Measurements from ENCODE around the gene CDKN1B. TPM values are rescaled to one million over a fixed set of nuclear protein-coding genes. Genes with fewer than 3 reads are reported as not detected.

CDKN1B gene
- polyA plus RNA-seq, 3 donors from 2014 or later: 4.4 to 17.6 (median 17.4) TPM

DNA sequence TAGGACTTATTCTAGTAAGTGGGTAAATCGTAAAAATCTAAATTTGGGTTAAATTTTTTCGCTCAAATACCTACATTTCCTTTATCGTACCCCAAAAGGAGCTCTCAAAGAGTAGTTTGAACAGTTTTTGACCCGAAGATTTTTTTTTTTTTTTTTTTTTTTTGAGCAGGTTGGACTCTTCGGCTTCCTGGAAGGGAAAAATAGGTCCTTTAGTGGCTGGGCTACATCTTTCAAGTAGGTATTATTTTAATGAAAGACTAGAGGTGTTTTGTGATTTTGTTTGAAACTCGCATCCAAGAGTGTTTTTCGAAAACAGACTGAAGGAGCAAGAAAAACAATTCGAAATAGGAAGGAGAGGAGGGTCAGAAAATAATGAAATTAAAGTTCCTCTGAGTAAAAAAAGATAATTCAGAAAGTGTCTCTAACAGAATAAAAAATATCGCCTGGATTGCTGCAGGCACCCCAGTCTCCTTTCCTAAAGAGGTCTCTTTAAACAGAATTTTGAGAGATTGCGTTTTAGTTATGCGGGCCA is 6.0 kb downstream of the CDKN1B start:
- peaks cover 58 to 79% of the 10 kb centered on the region in 2 donors for H3K4me1 Mint-ChIP-seq
- H3K27ac Mint-ChIP-seq: peak overlapping the region; percentile 87 to 99 (median 96)
- peaks cover 26 to 39% (median 36%) of the 10 kb centered on the region in 3 donors for H3K27me3 Mint-ChIP-seq (ENCODE audit: low read depth in 3 of 3)
- no peak for DNase-seq
- H3K36me3 Mint-ChIP-seq: peaks cover 19 to 31% (median 26%) of the 10 kb centered on the region in 3 donors
- peak overlapping the region; percentile 92 to 98 (median 96) for H3K4me3 Mint-ChIP-seq
- peaks cover 0 to 2% (median 0%) of the 10 kb centered on the region in 6 donors for H3K9me3 Mint-ChIP-seq

GRCh38 chr12:12723681-12724420 is 6.7 kb downstream of the CDKN1B start:
- peak; percentile 44 to 53 (median 51) for DNase-seq
- Mint-ChIP-seq H3K36me3 (peaks cover 17 to 27% (median 23%) of the 10 kb centered on the region in 3 donors), H3K4me3 (peak overlapping the region; percentile 92 to 98 (median 96)), H3K9me3 (peaks cover 0 to 2% (median 0%) of the 10 kb centered on the region in 6 donors), H3K27me3 (ENCODE audit: low read depth in 3 of 3) (peaks cover 24 to 36% (median 33%) of the 10 kb centered on the region in 3 donors), H3K4me1 (peaks cover 59 to 81% of the 10 kb centered on the region in 2 donors), H3K27ac (peak overlapping the region; percentile 87 to 99 (median 96))

DNA sequence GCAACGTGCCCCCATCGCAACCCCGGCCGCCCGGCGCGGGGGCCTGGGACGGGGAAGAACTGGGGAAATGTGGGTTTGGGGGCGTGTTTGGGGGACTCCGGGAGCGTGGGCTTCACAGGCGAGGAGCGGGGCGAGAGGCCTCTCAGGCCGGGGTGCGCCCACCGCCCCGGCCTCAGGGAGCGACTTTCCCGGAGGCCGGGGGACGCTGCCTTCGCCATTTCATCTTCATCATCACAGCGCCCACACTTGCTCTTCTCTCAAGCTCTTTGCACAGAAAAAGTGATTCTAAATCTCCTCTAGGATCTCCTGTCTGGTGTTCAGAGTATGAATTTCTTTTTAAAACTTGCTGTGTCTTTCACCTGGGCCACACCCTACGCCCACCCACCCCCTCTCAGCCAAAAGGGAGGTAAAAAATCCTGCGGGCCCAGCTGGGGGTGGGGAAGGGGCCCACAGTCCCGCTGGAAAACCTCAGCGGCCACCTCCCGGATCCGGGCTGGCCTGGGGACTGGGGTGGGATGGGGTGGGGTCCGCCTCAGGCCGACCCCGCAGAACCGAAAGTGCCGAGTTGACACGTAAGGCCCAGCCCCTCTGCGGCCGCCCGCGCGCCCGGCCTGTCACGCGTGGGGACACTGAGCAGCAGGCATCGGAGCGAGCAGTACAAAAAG is 7.4 kb downstream of the CDKN1B start:
- H3K4me1 Mint-ChIP-seq: peaks cover 55 to 79% of the 10 kb centered on the region in 2 donors

DNA sequence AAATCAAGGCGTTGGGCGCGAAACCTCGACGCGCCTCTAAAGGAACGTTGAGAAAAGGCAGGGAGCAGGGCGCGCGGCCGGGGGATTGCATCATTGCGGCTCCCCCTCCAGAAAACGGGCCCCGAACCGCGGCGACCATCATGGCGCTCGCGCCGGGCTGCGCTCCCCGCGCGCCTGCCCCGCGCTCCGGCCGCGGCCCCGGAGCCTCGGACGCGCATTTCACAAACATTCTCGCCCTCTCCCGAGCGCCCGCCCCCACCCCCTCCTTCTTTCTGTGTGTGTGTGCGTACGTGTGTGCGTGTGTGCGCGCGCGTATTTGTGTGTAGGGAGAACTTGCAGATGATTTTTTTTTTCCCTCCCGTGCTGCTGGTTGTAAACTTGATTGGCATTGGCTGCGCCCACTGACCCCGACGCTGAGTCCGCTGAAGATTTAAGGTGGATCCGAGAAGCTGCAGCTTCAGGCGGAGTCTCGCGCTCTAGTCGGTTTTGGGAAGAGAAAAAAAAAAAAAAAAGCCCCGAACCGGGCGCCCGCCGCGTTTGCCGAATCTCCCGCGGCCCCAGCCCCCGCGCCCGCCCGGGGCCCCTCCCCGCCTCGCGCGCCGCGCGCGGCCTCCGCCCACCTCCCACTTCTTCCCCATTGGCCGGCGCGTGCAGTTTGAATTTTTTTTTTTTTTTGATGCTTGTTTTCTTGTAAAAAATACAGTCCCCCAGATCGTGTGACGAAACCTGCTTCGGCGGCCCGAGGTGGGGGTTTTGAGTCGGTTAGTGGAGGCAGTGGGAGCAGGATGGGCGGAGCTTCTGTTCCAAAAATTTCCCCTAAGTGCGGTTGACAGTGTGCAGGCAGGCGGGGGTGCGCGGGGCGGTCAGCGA is 8.2 kb downstream of the CDKN1B start:
- peak; percentile 95 for DNase-seq
- H3K4me1 Mint-ChIP-seq: peaks cover 56 to 79% of the 10 kb centered on the region in 2 donors
- H3K27me3 Mint-ChIP-seq (ENCODE audit: low read depth in 3 of 3): peaks cover 22 to 32% (median 31%) of the 10 kb centered on the region in 3 donors
- H3K9me3 Mint-ChIP-seq: peaks cover 0 to 2% (median 0%) of the 10 kb centered on the region in 6 donors
- H3K36me3 Mint-ChIP-seq: peaks cover 6 to 14% (median 13%) of the 10 kb centered on the region in 3 donors
- H3K27ac Mint-ChIP-seq: peak overlapping the region; percentile 95 to 99 (median 98)
- H3K4me3 Mint-ChIP-seq: peak overlapping the region; percentile 91 to 98 (median 95)

More for the DNA sequence above, 7.4 kb downstream of the CDKN1B start:
- peak overlapping the region; percentile 90 to 99 (median 93) for H3K27ac Mint-ChIP-seq
- DNase-seq: peak in 1 of 3 donors; percentile 31
- H3K9me3 Mint-ChIP-seq: peaks cover 0 to 2% (median 0%) of the 10 kb centered on the region in 6 donors
- peaks cover 22 to 32% (median 31%) of the 10 kb centered on the region in 3 donors for H3K27me3 Mint-ChIP-seq (ENCODE audit: low read depth in 3 of 3)
- peaks cover 12 to 20% (median 17%) of the 10 kb centered on the region in 3 donors for H3K36me3 Mint-ChIP-seq
- peak overlapping the region; percentile 91 to 98 (median 95) for H3K4me3 Mint-ChIP-seq

DNA sequence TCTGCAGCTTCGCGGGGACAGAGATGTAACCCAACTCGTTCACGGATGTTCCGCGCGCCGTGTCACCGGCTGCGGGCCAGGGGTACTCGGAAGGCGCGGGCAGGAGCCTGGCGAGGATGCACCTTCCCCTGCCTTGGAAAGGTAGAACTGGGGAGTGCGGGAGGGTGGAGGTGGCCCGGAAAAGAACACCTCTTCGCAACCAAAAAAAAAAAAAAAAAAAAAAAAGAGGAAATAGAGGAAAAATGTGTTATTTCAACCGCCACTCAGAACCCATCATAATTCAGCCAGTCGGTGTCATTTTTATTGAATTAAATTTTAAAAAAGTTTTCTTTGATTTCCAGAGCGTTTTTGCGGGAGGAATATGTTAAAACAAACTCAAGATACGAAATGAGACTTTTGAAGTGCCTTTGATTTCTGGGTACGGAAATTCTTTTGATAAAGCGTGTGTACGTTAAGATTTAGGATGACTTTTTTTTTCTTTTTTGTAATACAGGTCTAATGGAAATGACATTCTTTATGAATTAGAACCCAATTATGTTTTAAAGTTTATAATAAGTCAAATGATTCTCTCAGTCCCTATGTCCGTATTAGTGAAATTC is 8.9 kb downstream of the CDKN1B start:
- Mint-ChIP-seq H3K36me3 (peaks cover 6 to 8% (median 6%) of the 10 kb centered on the region in 3 donors), H3K4me1 (peaks cover 48 to 71% of the 10 kb centered on the region in 2 donors), H3K27ac (peak overlapping the region; percentile 92 to 99 (median 96)), H3K9me3 (peaks cover 0 to 2% (median 0%) of the 10 kb centered on the region in 6 donors), H3K4me3 (peak overlapping the region; percentile 91 to 98 (median 95)), H3K27me3 (ENCODE audit: low read depth in 3 of 3) (peaks cover 22 to 32% (median 31%) of the 10 kb centered on the region in 3 donors)
- no peak for DNase-seq

- Mint-ChIP-seq H3K4me1 (peaks cover 42 to 66% of the 10 kb centered on the region in 2 donors), H3K27me3 (ENCODE audit: low read depth in 3 of 3) (peaks cover 22 to 32% (median 31%) of the 10 kb centered on the region in 3 donors), H3K27ac (peak overlapping the region; percentile 92 to 99 (median 96))
These were observed 9.5 kb downstream of the CDKN1B start for GRCh38 chr12:12726555-12727093.

DNA sequence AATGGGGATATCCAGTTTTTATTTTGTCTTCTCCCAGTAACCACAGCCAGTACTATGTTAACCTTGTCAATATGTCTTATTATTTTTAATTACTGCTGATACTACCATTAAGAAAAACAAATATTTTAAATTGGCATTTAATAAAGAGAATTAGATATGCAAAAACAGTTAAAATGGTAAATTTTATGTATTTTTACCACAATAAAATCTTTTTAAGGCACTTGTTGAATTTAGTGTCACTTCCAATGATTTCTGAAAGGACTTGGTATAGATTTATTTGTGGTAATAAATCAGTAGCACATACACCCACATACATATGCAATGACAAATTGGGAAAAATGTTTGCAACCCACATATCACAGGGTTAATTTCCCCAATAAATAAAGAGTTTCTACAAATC is 14.0 kb downstream of the CDKN1B start:
- Mint-ChIP-seq H3K27ac (no peak overlapping the region), H3K9me3 (peaks cover 0 to 2% (median 0%) of the 10 kb centered on the region in 6 donors), H3K36me3 (peaks cover 6 to 10% (median 7%) of the 10 kb centered on the region in 3 donors), H3K4me1 (peaks cover 50 to 60% of the 10 kb centered on the region in 2 donors), H3K4me3 (no peak overlapping the region), H3K27me3 (ENCODE audit: low read depth in 3 of 3) (peaks cover 5 to 7% (median 6%) of the 10 kb centered on the region in 3 donors)
- no peak for DNase-seq

More at GRCh38 chr12:12726555-12727093, 9.5 kb downstream of the CDKN1B start:
- DNase-seq: no peak
- peaks cover 3 to 7% (median 6%) of the 10 kb centered on the region in 3 donors for H3K36me3 Mint-ChIP-seq
- H3K4me3 Mint-ChIP-seq: peak overlapping the region; percentile 91 to 98 (median 95)
- H3K9me3 Mint-ChIP-seq: peaks cover 0 to 2% (median 0%) of the 10 kb centered on the region in 6 donors

GRCh38 chr12:12731785-12732184 is 14.6 kb downstream of the CDKN1B start:
- H3K36me3 Mint-ChIP-seq: peaks cover 6 to 10% (median 7%) of the 10 kb centered on the region in 3 donors
- H3K27me3 Mint-ChIP-seq (ENCODE audit: low read depth in 3 of 3): peaks cover 0 to 2% (median 2%) of the 10 kb centered on the region in 3 donors
- no peak overlapping the region for H3K4me3 Mint-ChIP-seq
- no peak for DNase-seq
- H3K4me1 Mint-ChIP-seq: peaks cover 50 to 60% of the 10 kb centered on the region in 2 donors
- no peaks in the 10 kb centered on the region for H3K9me3 Mint-ChIP-seq
- peak overlapping the region in 3 of 6 donors; percentile 53 to 67 (median 58) for H3K27ac Mint-ChIP-seq

GRCh38 chr12:12733118-12733517 is 15.9 kb downstream of the CDKN1B start:
- DNase-seq: no peak
- Mint-ChIP-seq H3K4me3 (no peak overlapping the region), H3K36me3 (peaks cover 6 to 10% (median 7%) of the 10 kb centered on the region in 3 donors), H3K9me3 (no peaks in the 10 kb centered on the region), H3K4me1 (peaks cover 52 to 60% of the 10 kb centered on the region in 2 donors), H3K27ac (peak overlapping the region in 5 of 6 donors; percentile 11 to 72 (median 26)), H3K27me3 (ENCODE audit: low read depth in 3 of 3) (peaks cover 0 to 2% (median 2%) of the 10 kb centered on the region in 3 donors)

GRCh38 chr12:12734054-12734453 is 16.9 kb downstream of the CDKN1B start:
- H3K27ac Mint-ChIP-seq: peak overlapping the region; percentile 90 to 97 (median 96)
- H3K36me3 Mint-ChIP-seq: peaks cover 0 to 7% (median 6%) of the 10 kb centered on the region in 3 donors
- no peak for DNase-seq
- peaks cover 0 to 2% (median 2%) of the 10 kb centered on the region in 3 donors for H3K27me3 Mint-ChIP-seq (ENCODE audit: low read depth in 3 of 3)
- H3K9me3 Mint-ChIP-seq: peaks cover 0 to 1% (median 0%) of the 10 kb centered on the region in 6 donors
- H3K4me1 Mint-ChIP-seq: peaks cover 46 to 50% of the 10 kb centered on the region in 2 donors
- H3K4me3 Mint-ChIP-seq: no peak overlapping the region

- Mint-ChIP-seq H3K9me3 (peaks cover 0 to 1% (median 0%) of the 10 kb centered on the region in 6 donors), H3K4me3 (peak overlapping the region in 3 of 5 donors; percentile 68 to 81 (median 73)), H3K27ac (peak overlapping the region; percentile 90 to 97 (median 96)), H3K27me3 (ENCODE audit: low read depth in 3 of 3) (peaks cover 0 to 2% (median 2%) of the 10 kb centered on the region in 3 donors), H3K36me3 (peaks cover 0 to 8% (median 6%) of the 10 kb centered on the region in 3 donors), H3K4me1 (peaks cover 45 to 47% of the 10 kb centered on the region in 2 donors)
- DNase-seq: no peak
These were observed 17.4 kb downstream of the CDKN1B start for GRCh38 chr12:12734561-12735071.

DNA sequence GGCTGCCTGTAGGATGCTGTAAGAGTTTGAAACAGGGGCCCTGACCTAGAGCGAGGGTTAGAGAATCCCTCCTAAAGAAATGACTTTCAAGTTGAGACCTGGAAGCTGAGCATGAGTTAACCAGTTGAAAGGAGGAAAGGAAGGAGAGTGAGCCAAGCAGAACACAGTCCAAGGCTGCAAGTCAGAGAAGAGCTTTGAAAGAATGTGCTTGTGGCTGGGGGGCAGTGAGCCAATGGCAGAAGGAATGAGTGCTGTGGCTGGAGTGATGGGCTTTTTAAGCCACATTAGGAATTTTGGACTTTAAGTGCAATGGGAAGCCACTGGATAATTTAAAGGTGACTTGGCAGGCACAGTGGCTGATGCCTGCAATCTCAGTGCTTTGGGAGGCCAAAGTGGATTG is 18.1 kb downstream of the CDKN1B start:
- H3K4me3 Mint-ChIP-seq: peak overlapping the region; percentile 4 to 81 (median 68)
- H3K9me3 Mint-ChIP-seq: peaks cover 0 to 1% (median 0%) of the 10 kb centered on the region in 6 donors
- H3K36me3 Mint-ChIP-seq: peaks cover 0 to 8% (median 3%) of the 10 kb centered on the region in 3 donors
- H3K4me1 Mint-ChIP-seq: peaks cover 40% of the 10 kb centered on the region in 2 donors
- peaks cover 0 to 2% (median 2%) of the 10 kb centered on the region in 3 donors for H3K27me3 Mint-ChIP-seq (ENCODE audit: low read depth in 3 of 3)
- DNase-seq: no peak
- peak overlapping the region; percentile 90 to 97 (median 96) for H3K27ac Mint-ChIP-seq
